Body of pancreas (tissue), 4 donors: ENCODE results near the gene TMEM154.

Source experiments
- POLR2A ChIP-seq, 3 donors: fragments of 450-650 bp; IDR thresholded peaks; one replicate each; pipeline ENCODE4 v1.6.1; 2016; ENCODE audit warnings: antibody characterized with exemption in 3 of 3, mild to moderate bottlenecking in 2 of 3
- TF ChIP-seq, protein P1 (sequence below), 7 experiments: fragments of 450-650 bp in 4 of 7; fragments of 200-600 bp in 3 of 7; sonication (generic) in 3 of 7; IDR thresholded peaks; one replicate each; pipeline ENCODE4 v1.5.1; 2016 to 2019; ENCODE audit warnings: antibody characterized with exemption in 7 of 7

DNA sequence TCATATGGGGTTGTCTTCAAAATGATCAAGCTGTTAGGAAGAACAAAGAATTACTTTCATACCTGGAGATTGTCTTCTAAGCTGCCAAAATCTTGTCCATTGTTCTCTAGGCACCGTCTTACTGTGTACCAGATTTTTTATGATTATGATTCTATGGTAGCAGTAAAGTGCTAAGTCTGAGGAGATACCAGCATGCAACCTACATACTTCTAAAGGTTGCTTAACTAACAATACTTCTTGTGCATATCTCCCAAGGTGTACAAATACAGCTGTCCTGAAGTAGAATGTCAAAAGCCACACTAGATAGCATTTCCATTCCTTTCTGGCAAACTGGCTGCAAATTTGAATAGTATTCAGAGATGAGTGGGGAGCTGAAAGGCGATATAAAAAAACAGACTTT is 81.3 kb downstream of the TMEM154 start:
- TF ChIP-seq, protein P1, sequence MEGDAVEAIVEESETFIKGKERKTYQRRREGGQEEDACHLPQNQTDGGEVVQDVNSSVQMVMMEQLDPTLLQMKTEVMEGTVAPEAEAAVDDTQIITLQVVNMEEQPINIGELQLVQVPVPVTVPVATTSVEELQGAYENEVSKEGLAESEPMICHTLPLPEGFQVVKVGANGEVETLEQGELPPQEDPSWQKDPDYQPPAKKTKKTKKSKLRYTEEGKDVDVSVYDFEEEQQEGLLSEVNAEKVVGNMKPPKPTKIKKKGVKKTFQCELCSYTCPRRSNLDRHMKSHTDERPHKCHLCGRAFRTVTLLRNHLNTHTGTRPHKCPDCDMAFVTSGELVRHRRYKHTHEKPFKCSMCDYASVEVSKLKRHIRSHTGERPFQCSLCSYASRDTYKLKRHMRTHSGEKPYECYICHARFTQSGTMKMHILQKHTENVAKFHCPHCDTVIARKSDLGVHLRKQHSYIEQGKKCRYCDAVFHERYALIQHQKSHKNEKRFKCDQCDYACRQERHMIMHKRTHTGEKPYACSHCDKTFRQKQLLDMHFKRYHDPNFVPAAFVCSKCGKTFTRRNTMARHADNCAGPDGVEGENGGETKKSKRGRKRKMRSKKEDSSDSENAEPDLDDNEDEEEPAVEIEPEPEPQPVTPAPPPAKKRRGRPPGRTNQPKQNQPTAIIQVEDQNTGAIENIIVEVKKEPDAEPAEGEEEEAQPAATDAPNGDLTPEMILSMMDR (IDR thresholded peaks at IDR 0.05) = no peak
- TF ChIP-seq POLR2A (IDR thresholded peaks at IDR 0.05) = no peak
